ENCODE measurements around the gene TFAP2A. TPM values are rescaled to one million over a fixed set of nuclear protein-coding genes. Genes with fewer than 3 reads are reported as not detected.

The TFAP2A gene
- total RNA-seq, 4 donors from 2014 or later = 0.20 to 1.2 (median 0.66) TPM; not detected in 1

DNA sequence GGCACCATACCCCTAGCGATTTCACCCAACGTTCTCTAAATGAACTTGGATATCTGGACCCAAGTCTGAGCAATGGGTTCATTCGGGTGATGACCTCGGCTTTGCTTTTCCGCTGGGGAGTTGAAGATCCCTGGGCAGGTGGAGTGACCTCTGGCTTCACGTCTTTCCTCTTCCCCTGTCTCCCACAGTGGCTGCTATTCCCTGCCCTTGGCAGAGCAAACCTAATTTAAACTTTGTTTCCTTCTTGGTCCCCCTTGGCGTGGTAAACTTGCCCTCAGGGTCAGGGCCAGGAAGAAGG, 7.8 kb upstream of the TFAP2A start:
- Histone ChIP-seq H3K4me3 (no peak overlapping the region), H3K27ac (no peak overlapping the region), H3K36me3 (no peaks in the 10 kb centered on the region), H3K4me1 (peaks cover 0 to 55% (median 7%) of the 10 kb centered on the region in 4 donors), H3K27me3 (peaks cover 0 to 90% of the 10 kb centered on the region in 2 donors), H3K9me3 (no peaks in the 10 kb centered on the region)
- WGBS, 2 donors = 25 to 41% methylated on average over 7 of the region's 7 CpGs
- DNase-seq (ENCODE audit: low spot score in 2 of 2) = no peak
- TF ChIP-seq POLR2A (IDR thresholded peaks at IDR 0.05) = no peak
- TF ChIP-seq, protein P1, sequence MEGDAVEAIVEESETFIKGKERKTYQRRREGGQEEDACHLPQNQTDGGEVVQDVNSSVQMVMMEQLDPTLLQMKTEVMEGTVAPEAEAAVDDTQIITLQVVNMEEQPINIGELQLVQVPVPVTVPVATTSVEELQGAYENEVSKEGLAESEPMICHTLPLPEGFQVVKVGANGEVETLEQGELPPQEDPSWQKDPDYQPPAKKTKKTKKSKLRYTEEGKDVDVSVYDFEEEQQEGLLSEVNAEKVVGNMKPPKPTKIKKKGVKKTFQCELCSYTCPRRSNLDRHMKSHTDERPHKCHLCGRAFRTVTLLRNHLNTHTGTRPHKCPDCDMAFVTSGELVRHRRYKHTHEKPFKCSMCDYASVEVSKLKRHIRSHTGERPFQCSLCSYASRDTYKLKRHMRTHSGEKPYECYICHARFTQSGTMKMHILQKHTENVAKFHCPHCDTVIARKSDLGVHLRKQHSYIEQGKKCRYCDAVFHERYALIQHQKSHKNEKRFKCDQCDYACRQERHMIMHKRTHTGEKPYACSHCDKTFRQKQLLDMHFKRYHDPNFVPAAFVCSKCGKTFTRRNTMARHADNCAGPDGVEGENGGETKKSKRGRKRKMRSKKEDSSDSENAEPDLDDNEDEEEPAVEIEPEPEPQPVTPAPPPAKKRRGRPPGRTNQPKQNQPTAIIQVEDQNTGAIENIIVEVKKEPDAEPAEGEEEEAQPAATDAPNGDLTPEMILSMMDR (IDR thresholded peaks at IDR 0.05) = no peak
- no peak for TF ChIP-seq EP300 (IDR thresholded peaks at IDR 0.05)

DNA sequence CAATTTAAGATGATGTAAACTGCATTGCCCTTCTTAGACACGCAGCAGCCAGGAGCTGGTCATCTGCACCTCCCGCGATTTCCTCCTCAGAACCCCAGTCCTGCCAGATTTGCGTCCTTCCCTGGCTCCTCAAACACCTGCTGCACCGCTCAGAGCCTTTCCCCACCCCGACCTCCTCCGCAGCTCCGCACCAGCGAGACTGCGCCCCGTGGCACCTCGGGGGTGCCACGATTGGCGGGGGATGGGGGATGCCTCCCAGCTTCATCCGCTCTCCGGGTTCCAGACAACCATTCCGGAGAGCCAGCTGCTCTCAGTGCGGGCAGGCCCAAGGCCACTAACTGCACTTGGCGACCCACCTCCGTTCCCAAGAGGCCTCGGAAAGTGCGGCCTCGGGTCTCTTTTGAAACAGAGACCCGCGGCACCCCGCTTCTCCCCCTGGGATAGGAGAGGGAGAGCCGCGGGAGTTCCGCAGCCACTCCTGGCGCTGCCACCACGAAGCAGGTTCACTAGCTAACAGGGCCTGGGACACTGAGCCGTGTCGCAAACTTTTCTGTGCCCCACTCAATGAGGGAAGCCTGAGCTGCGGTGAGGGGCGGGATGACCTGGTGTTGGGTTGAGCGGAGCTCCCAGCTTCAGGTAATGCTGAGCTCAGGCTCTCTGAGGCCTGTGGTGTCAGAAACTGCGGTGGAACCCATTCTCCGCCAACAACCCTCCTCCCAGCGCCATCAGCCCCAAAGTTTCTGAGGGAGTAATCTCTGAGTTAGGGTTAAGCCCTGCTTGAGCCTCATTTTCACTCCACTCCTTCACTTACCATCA, 7.3 kb upstream of the TFAP2A start:
- TF ChIP-seq, protein P1 (IDR thresholded peaks at IDR 0.05) = no peak
- TF ChIP-seq EP300 (IDR thresholded peaks at IDR 0.05) (no peak), POLR2A (IDR thresholded peaks at IDR 0.05) (no peak)
- H3K4me3 ChIP-seq = no peak overlapping the region
- no peaks in the 10 kb centered on the region for H3K9me3 ChIP-seq
- H3K4me1 ChIP-seq = peaks cover 0 to 60% (median 7%) of the 10 kb centered on the region in 4 donors
- 13 to 18% methylated on average over 12 to 18 of the region's 39 CpGs for WGBS, 2 donors
- peaks cover 0 to 90% of the 10 kb centered on the region in 2 donors for H3K27me3 ChIP-seq
- no peak for DNase-seq (ENCODE audit: low spot score in 2 of 2)
- no peaks in the 10 kb centered on the region for H3K36me3 ChIP-seq
- H3K27ac ChIP-seq = no peak overlapping the region

DNA sequence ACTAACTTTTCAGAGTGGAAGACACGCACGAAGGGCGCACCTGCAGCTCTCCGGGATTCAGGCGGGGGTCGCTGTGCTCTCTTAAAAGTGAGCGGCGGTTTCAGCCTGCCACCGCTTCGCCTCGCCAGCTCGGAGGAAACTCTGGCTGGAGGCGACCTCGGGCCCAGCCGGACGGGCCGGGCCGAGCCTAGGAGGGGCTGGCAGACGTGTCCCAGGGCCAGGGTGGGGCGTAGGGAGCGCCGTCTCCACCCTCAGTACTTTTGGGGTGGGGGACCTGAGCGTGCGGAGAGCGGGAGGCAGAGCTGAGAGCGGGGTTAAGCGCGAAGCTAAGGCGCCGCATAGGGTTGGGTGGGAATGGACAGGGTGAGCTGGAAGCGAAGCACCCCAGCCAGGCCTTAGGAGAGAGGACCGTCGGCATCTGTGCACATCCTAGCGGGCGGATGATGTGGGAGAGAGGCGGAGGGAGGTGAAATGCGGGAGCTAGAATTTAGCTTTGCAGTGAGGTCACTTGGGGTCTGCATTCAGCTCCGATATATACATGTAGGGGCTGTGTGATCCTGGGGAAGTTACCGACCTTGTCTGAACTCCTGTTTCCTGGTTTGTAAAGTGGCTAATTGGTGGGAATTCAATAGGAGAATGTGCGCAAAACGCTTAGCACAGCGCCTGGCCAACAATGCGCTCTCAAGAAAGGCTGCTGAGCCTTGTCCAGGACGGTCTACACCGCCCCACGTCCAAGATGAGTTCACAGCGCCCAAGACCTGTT, 6.5 kb upstream of the TFAP2A start:
- WGBS, 2 donors = 5 to 7% methylated on average over 45 to 47 of the region's 47 CpGs
- TF ChIP-seq POLR2A (IDR thresholded peaks at IDR 0.05) (no peak), EP300 (IDR thresholded peaks at IDR 0.05) (no peak)
- TF ChIP-seq, protein P1 (IDR thresholded peaks at IDR 0.05) = no peak
- Histone ChIP-seq H3K4me3 (no peak overlapping the region), H3K27ac (no peak overlapping the region), H3K4me1 (peaks cover 0 to 60% (median 4%) of the 10 kb centered on the region in 4 donors), H3K9me3 (no peaks in the 10 kb centered on the region), H3K36me3 (no peaks in the 10 kb centered on the region), H3K27me3 (peaks cover 0 to 98% of the 10 kb centered on the region in 2 donors)
- no peak for DNase-seq (ENCODE audit: low spot score in 2 of 2)

DNA sequence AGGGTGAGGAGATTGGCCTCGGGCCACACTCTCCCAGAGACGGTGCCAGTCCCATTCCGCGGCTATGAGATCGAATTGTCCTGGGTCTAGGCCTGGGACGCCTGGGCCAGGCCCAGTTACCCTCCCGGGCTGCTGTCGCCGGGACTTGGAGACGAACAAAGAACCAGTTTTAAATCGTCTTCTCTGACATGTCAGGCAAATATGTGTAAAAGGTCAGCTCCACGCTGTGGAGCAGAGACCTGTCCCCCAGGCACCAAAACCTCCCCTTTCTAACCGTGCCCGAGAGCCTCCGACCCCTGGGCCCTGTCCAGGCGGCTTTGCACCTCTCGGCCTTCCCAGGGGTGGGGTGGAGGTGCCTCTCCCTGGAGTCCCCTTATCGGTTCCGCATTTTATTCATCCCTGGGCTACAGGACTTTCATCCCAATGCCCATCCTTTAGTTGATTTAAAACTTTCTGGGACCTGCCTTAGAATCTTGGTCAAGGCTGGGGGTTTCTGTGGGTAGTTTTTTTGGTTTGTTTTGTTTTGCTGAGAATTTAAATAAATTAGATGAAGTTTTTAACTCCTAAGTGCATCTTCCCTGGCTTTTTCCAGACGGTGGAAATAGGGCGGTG, 5.8 kb upstream of the TFAP2A start:
- TF ChIP-seq, protein P1 (IDR thresholded peaks at IDR 0.05) = no peak
- TF ChIP-seq POLR2A (IDR thresholded peaks at IDR 0.05) = no peak
- no peak for TF ChIP-seq EP300 (IDR thresholded peaks at IDR 0.05)
- Histone ChIP-seq H3K4me1 (peaks cover 0 to 54% (median 3%) of the 10 kb centered on the region in 4 donors), H3K4me3 (no peak overlapping the region), H3K9me3 (no peaks in the 10 kb centered on the region), H3K27ac (no peak overlapping the region), H3K36me3 (no peaks in the 10 kb centered on the region), H3K27me3 (peaks cover 0 to 98% of the 10 kb centered on the region in 2 donors)
- 12 to 25% methylated on average over 21 of the region's 21 CpGs for WGBS, 2 donors
- DNase-seq (ENCODE audit: low spot score in 2 of 2) = no peak
